ENCODE measurements around the gene UBTD1.

UBTD1 gene

DNA sequence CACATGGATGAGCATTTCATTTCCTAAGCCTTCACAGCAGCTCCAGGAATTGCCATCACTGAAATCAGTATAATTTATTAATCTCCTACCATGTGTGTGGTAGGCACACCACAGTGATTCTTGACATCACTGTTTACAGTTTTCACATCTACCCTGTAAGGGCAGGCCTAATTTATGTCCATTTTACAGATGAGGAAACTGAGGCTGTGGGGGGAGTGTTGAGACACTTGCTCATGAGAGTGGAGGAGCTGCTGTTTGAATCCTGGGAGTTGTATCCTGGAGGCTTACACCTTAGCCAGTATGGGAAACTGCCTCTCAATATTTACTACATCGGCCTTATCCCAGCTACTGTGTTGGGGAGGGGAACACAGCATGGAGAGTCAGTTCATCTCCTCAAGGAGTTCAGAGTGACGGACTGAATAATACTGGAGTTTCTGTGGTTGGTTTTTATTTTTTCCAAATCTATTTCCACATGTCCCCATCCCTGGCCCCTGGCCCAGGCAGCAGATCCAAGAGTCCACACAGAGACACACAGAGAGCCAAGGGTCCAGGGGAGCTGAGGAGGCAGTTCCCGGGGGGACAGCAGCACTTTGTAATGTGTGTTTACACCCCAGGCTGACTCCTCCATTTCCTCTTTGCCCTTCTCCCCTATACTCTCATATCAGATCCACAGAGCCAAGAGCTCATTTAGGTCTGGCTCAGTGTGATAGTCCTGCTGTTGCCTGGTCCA lies 13.2 kb downstream of the UBTD1 start:
- TF ChIP-seq, protein P1, sequence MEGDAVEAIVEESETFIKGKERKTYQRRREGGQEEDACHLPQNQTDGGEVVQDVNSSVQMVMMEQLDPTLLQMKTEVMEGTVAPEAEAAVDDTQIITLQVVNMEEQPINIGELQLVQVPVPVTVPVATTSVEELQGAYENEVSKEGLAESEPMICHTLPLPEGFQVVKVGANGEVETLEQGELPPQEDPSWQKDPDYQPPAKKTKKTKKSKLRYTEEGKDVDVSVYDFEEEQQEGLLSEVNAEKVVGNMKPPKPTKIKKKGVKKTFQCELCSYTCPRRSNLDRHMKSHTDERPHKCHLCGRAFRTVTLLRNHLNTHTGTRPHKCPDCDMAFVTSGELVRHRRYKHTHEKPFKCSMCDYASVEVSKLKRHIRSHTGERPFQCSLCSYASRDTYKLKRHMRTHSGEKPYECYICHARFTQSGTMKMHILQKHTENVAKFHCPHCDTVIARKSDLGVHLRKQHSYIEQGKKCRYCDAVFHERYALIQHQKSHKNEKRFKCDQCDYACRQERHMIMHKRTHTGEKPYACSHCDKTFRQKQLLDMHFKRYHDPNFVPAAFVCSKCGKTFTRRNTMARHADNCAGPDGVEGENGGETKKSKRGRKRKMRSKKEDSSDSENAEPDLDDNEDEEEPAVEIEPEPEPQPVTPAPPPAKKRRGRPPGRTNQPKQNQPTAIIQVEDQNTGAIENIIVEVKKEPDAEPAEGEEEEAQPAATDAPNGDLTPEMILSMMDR (IDR thresholded peaks at IDR 0.05; ENCODE audit: low read depth, low read length): no peak
- no peak overlapping the region for H3K4me3 ChIP-seq (ENCODE audit: low read depth, low read length)
- in situ Hi-C loops (cut with HindIII; ENCODE audit: low sequenced_read_pairs): no loop called here
- no peak for DNase-seq (ENCODE audit: low read depth, low spot score)

DNA sequence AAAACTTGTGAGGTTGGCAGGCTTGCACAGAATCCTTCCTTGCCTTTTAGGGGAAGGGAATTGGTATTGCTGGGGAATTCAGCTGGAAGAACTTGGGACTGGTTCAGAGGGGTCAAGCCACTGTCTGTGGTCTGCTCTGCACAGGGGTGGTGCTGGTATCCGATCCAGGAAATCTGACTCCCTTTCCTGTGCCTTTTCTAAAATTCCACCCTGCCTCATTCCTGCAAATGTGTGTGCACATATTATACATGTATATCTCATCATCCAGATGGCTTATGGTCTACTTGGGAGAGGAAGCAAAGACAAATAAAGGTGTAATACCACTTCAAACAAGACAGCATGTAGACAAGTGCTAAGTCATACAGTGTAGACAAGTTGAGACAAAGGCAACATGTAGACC lies 14.3 kb downstream of the UBTD1 start:
- H3K4me3 ChIP-seq (ENCODE audit: low read depth, low read length): no peak overlapping the region
- in situ Hi-C loops (cut with HindIII; ENCODE audit: low sequenced_read_pairs): no loop called here
- TF ChIP-seq, protein P1 (IDR thresholded peaks at IDR 0.05; ENCODE audit: low read depth, low read length): no peak
- no peak for DNase-seq (ENCODE audit: low read depth, low spot score)

DNA sequence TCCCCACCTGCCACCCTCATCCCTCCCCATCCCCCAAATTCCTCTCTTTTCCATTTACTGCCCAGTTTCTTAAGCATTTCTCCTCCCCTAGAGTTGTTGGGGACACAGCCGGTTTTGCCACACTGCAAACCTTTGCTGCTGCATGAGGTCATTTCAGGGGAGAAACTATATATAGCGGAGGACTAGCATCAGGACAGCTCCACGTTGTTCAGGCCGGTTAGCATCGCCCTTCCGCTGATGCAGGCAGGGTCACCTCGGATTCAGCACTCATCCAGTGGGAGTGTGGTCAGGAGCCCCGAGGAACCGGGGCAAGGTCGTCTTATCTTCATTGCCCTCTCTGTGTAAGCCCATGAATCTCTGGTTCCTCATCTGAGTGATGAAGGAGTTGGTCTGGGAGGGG lies 15.6 kb downstream of the UBTD1 start:
- in situ Hi-C loops (cut with HindIII; ENCODE audit: low sequenced_read_pairs): no loop called here
- TF ChIP-seq, protein P1 (IDR thresholded peaks at IDR 0.05; ENCODE audit: low read depth, low read length): no peak
- H3K4me3 ChIP-seq (ENCODE audit: low read depth, low read length): no peak overlapping the region
- no peak for DNase-seq (ENCODE audit: low read depth, low spot score)

DNA sequence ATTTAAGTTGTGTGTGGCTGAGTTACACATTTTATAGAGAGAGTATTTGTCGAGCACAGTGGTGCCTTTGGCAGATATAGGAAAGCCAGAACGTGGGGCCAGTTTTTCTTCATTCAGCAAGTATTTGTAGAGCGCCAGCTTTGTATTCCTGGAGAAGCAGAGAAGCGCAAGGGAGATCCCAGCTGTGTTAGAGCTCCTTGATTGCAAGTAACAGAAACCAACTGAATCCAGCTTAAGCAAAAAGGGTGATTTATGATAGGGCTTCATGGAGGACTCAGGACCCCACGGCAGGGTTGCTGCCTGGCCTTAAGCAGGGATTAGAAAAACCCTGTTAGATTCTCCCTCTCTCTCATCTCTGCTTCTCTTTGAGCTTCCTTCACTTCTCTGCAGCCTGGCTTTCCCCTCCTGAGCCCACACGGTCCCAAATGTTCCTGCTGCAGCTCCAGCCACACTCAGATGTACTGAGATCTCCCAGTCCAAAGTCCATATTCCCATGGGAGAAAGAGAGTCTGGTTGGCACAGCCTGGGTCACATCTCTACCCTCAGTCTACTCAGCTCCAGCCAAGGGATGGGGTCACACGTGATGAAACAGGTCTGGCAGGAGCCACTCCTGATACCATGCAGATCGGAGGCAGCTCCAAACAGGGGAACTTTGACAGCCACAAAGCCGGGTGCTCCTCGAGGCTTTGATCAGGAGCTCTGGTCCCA lies 16.7 kb downstream of the UBTD1 start:
- H3K4me3 ChIP-seq (ENCODE audit: low read depth, low read length): no peak overlapping the region
- TF ChIP-seq, protein P1 (IDR thresholded peaks at IDR 0.05; ENCODE audit: low read depth, low read length): no peak
- in situ Hi-C loops (cut with HindIII; ENCODE audit: low sequenced_read_pairs): no loop called here
- no peak for DNase-seq (ENCODE audit: low read depth, low spot score)

DNA sequence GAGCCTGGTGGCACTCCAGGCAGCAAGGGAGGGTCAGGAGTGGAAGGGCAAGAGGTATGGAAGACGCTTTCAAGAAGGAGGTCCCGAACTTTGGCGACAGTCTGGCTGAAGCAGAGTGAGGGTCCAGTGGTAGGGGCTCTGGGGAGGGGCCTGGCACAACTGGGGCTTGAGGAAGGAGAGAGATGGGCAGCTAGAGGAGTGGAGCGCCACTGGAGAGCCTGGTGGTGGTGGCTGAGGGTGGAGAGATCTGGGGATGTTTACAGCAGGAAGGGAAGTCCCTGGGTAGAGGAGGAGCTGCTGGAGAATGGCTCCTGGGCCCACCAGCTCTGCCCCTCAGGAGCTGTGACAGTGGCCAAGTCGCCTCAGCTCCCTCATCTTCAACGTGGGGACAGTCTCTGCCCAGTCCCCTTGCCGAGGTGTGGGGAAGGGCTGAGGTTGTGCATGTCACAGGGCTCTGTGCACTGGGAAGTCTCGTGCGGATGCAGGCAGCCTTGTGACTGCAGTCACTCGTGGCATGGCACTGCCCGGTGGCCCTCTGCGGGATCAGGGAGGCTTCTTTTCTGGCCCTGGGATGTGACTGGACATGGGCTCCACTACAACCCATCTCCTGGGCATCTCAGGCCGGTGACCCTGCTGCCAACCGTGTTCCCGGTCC lies 18.5 kb downstream of the UBTD1 start:
- in situ Hi-C loops (cut with HindIII; ENCODE audit: low sequenced_read_pairs): no loop called here
- DNase-seq (ENCODE audit: low read depth, low spot score): no peak
- TF ChIP-seq, protein P1 (IDR thresholded peaks at IDR 0.05; ENCODE audit: low read depth, low read length): no peak
- no peak overlapping the region for H3K4me3 ChIP-seq (ENCODE audit: low read depth, low read length)

DNA sequence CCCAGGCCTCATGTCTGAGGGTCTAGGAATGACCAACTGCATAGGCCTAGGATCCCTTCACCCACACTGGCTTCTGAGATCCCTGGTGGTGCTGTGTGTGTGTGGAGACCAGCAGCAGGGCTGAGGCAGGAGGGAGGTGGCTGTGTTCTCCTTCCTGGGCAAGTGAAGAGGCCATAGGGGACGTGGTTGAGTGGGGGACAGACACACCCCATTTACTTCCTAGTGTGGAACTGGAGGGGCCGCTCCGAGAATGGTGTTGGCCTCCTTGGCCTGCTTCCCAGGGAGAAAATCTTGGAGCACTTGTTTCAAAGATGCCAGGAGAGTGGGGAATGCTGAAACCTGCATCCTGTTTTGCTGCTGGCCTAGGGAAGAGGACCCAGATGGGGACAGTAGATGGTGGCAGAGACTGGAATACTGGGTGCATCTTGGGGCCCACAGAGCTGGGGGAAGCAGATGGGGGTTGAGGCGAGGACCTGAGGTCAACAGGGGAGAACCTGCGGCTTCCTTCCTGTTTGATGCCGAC lies 19.1 kb downstream of the UBTD1 start:
- DNase-seq (ENCODE audit: low read depth, low spot score): no peak
- H3K4me3 ChIP-seq (ENCODE audit: low read depth, low read length): no peak overlapping the region
- TF ChIP-seq, protein P1 (IDR thresholded peaks at IDR 0.05; ENCODE audit: low read depth, low read length): no peak
- in situ Hi-C loops (cut with HindIII; ENCODE audit: low sequenced_read_pairs): no loop called here
